MCF 10A (cell line): ENCODE results near the gene HMG20B. TPM values are rescaled to one million over a fixed set of nuclear protein-coding genes. Genes with fewer than 3 reads are reported as not detected.

ENCODE experiments used
- BruUV-seq: library from RNA; stranded (reverse); fragments of 400-500 nt; replicated peaks from 2 replicates; lab custom pipeline; 2021; lab: Mats Ljungman, UMichigan
- CTCF ChIA-PET: fragments of 300-600 bp; sonication (Branson Sonifier 250); formaldehyde crosslinking; extraction: SDS; loops from one replicate; lab custom pipeline; 2021; ENCODE audit warnings: antibody characterized with exemption, inconsistent platforms; lab: Yijun Ruan, JAX
- POLR2A ChIA-PET: fragments of 300-600, 350-650 bp; sonication (Branson Sonifier 250); formaldehyde crosslinking; extraction: SDS; loops from one replicate; lab custom pipeline; 2020; ENCODE audit warnings: antibody characterized with exemption, inconsistent platforms; lab: Yijun Ruan, JAX
- DNase-seq: peaks from one replicate; pipeline ENCODE4 v3.0.0-alpha.2; 2018; ENCODE audit not compliant: unreplicated experiment
- H3K27ac Mint-ChIP-seq: one replicate; pipeline ENCODE4 v1.8.0; 2022; ENCODE audit warnings: mild to moderate bottlenecking, low read depth, mixed read lengths; ENCODE audit not compliant: unreplicated experiment
- H3K27me3 Mint-ChIP-seq: one replicate; pipeline ENCODE4 v1.8.0; 2022; ENCODE audit warnings: mixed read lengths; ENCODE audit not compliant: insufficient read depth, unreplicated experiment
- H3K36me3 Mint-ChIP-seq: one replicate; pipeline ENCODE4 v1.8.0; 2022; ENCODE audit warnings: mild to moderate bottlenecking, moderate library complexity, mixed read lengths; ENCODE audit not compliant: insufficient read depth, unreplicated experiment
- H3K4me1 Mint-ChIP-seq: one replicate; pipeline ENCODE4 v1.8.0; 2022; ENCODE audit warnings: mixed read lengths; ENCODE audit not compliant: insufficient read depth, unreplicated experiment
- H3K4me3 Mint-ChIP-seq: one replicate; pipeline ENCODE4 v1.8.0; 2022; ENCODE audit warnings: mild to moderate bottlenecking, moderate library complexity, mixed read lengths; ENCODE audit not compliant: unreplicated experiment
- H3K9me3 Mint-ChIP-seq: one replicate; pipeline ENCODE4 v1.8.0; 2022; ENCODE audit warnings: mixed read lengths; ENCODE audit not compliant: unreplicated experiment
- CTCF ChIP-seq: fragments of 200-600 bp; IDR thresholded peaks from one replicate; pipeline ENCODE4 v1.8.0; 2022; ENCODE audit warnings: antibody characterized with exemption, mild to moderate bottlenecking; ENCODE audit not compliant: unreplicated experiment
- intact Hi-C: fragments of 100-400 bp; cut with micrococcal nuclease; formaldehyde crosslinking; loops from 2 replicates; pipeline ENCODE4 v1.14.1; 2022
- total RNA-seq: library from RNA; stranded (reverse); gene quantifications from 2 replicates; pipeline ENCODE4 v1.2.3, GENCODE V29; 2022

HMG20B gene
- total RNA-seq, 1 experiment from 2014 or later = 64.7 TPM

- no TSS peak for BruUV-seq
- TF ChIP-seq CTCF = no peak
- POLR2A ChIA-PET = interaction anchor here (0.5 to 2.4 kb wide), 7 partner anchors 9 to 394 kb away, joined by 3 to 12 read pairs (median 3); partner anchors contain the start of genes EEF2 and HMG20B
- Mint-ChIP-seq H3K9me3 (no peaks in the 10 kb centered on the region), H3K27ac (no peak overlapping the region), H3K36me3 (no peaks in the 10 kb centered on the region), H3K4me1 (no peaks in the 10 kb centered on the region), H3K27me3 (no peaks in the 10 kb centered on the region), H3K4me3 (no peak overlapping the region)
- DNase-seq = no peak
- CTCF ChIA-PET = interaction anchor here (1.0 kb wide), 1 partner anchor 9 kb away, joined by 4 read pairs; no protein-coding TSS in a partner anchor
- intact Hi-C loops = no loop called here
These were observed 18.4 kb downstream of the HMG20B start for GRCh38 chr19:3590991-3591659.

GRCh38 chr19:3591876-3592613, 19.3 kb downstream of the HMG20B start:
- Mint-ChIP-seq H3K4me3 (no peak overlapping the region), H3K4me1 (no peaks in the 10 kb centered on the region), H3K9me3 (no peaks in the 10 kb centered on the region), H3K27me3 (no peaks in the 10 kb centered on the region), H3K36me3 (no peaks in the 10 kb centered on the region), H3K27ac (no peak overlapping the region)
- ChIA-PET POLR2A (interaction anchor here (0.5 to 2.4 kb wide), 6 partner anchors 12 to 393 kb away, joined by 3 to 12 read pairs (median 3); partner anchors contain the start of genes DAPK3, EEF2 and HMG20B), CTCF (interaction anchor here (0.6 to 1.0 kb wide), 3 partner anchors 10 to 396 kb away, joined by 3 to 4 read pairs (median 3); no protein-coding TSS in a partner anchor)
- DNase-seq = no peak
- intact Hi-C loops = no loop called here
- no TSS peak for BruUV-seq
- TF ChIP-seq CTCF = no peak

GRCh38 chr19:3593156-3593555, 20.4 kb downstream of the HMG20B start:
- H3K4me3 Mint-ChIP-seq = no peak overlapping the region
- no peak overlapping the region for H3K27ac Mint-ChIP-seq
- POLR2A ChIA-PET = no interaction called here
- TF ChIP-seq CTCF = no peak
- no peaks in the 10 kb centered on the region for H3K9me3 Mint-ChIP-seq
- no peak for DNase-seq
- intact Hi-C loops = no loop called here
- CTCF ChIA-PET = interaction anchor here (0.6 kb wide), 1 partner anchor 26 kb away, joined by 3 read pairs; no protein-coding TSS in a partner anchor
- no TSS peak for BruUV-seq
- no peaks in the 10 kb centered on the region for H3K4me1 Mint-ChIP-seq
- H3K27me3 Mint-ChIP-seq = no peaks in the 10 kb centered on the region
- no peaks in the 10 kb centered on the region for H3K36me3 Mint-ChIP-seq

- POLR2A ChIA-PET = no interaction called here
- H3K4me1 Mint-ChIP-seq = no peaks in the 10 kb centered on the region
- no peak for TF ChIP-seq CTCF
- CTCF ChIA-PET = interaction anchor here (0.5 to 0.6 kb wide), 2 partner anchors 28 to 97 kb away, joined by 3 read pairs; no protein-coding TSS in a partner anchor
- H3K36me3 Mint-ChIP-seq = no peaks in the 10 kb centered on the region
- no peak overlapping the region for H3K27ac Mint-ChIP-seq
- no peaks in the 10 kb centered on the region for H3K9me3 Mint-ChIP-seq
- no TSS peak for BruUV-seq
- H3K4me3 Mint-ChIP-seq = no peak overlapping the region
- intact Hi-C loops = no loop called here
- DNase-seq = no peak
- no peaks in the 10 kb centered on the region for H3K27me3 Mint-ChIP-seq
These were observed 22.8 kb downstream of the HMG20B start for GRCh38 chr19:3595521-3596061.
